NCI-H1694 treated with DMSO at 0.1 percent for 48 hours (cell line): ENCODE measurements around the gene COL15A1.

Experiments used
- DNase-seq: peaks from one replicate; lab custom pipeline; 2025; lab: John Stamatoyannopoulos, UW

The COL15A1 gene

DNA sequence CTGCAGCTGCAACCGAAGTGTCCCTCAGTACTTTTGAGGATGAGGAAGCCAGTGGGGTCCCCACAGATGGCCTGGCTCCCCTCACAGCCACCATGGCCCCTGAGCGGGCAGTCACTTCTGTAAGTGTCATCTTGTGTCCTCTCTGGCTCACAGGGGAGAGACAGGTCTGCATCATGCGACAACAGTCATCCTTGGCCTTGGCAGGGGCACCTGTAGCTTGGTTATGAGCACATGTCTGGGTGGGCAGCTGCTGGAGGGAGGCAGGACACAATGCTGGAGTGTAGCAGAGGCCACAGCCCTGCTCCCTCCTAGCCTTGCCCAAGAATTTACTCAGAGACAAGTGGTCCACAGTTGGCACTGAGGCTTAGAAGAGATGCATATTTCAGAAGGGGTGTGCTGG lies 71.7 kb downstream of the COL15A1 start:
- no peak for DNase-seq

DNA sequence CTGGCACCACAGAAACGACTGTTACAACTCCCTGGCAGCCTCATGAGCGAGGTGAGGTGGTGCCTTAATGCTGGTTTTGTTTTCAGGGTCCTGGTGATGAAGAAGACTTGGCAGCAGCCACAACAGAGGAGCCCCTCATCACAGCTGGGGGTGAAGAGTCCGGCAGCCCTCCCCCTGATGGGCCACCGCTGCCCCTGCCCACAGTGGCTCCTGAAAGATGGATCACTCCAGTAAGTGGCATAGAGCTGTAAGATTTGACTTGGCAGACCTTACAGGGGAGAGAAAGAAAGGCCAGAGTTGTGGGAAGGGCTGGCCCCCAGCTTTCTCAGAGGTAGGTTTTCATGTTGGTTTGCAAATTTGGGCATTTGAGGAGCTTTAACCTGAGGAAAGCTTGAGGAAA lies 72.2 kb downstream of the COL15A1 start:
- no peak for DNase-seq

GRCh38 chr9:99016681-99017387 lies 73.1 kb downstream of the COL15A1 start:
- no peak for DNase-seq

GRCh38 chr9:99018653-99019052 lies 74.9 kb downstream of the COL15A1 start:
- DNase-seq: no peak

- no peak for DNase-seq
These were observed 76.0 kb downstream of the COL15A1 start for GRCh38 chr9:99019510-99020331.

GRCh38 chr9:99020786-99021436 lies 77.2 kb downstream of the COL15A1 start:
- DNase-seq: no peak

DNA sequence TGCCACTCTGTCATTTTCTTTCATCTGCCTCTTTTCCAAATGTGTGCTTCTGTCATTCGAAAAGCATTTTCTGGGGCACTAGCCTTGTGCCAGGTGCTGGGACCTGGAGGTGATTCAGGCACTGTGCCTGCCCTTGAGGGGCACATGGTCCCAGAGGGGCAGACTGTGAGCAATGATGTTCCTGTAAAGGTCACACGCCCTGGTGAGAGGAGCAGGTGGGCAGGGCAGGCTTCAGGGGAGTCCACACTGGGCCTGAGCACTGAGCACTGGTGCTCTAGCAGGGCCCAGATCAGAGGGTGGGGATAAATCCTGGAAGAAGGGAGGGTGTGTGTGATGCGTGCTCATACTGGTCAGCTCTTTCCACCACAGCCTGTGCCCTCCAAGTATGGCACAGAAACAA lies 77.8 kb downstream of the COL15A1 start:
- DNase-seq: no peak

GRCh38 chr9:99023231-99023630 lies 79.5 kb downstream of the COL15A1 start:
- no peak for DNase-seq

DNA sequence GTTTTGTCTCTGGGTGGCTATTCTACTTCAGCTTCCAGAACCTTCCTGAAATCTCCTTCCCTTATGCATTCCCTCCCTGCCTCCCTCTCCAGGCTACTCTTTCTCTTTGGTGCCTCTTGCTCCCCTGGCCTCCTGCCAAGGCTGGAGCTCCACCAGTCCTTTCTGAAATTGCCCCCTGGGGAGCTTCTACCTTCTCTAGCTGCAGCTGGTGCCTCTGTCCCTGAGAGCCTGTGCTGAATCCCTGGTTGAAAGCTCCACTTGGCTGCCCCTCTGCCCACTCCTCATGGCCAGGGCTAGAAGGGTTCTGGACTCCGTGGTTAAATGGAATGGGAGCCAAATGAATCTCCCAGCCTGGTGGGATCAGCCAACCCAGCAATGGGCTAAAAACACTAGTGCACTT lies 80.1 kb downstream of the COL15A1 start:
- DNase-seq: peak; percentile 56

GRCh38 chr9:99024959-99025358 lies 81.3 kb downstream of the COL15A1 start:
- DNase-seq: no peak

DNA sequence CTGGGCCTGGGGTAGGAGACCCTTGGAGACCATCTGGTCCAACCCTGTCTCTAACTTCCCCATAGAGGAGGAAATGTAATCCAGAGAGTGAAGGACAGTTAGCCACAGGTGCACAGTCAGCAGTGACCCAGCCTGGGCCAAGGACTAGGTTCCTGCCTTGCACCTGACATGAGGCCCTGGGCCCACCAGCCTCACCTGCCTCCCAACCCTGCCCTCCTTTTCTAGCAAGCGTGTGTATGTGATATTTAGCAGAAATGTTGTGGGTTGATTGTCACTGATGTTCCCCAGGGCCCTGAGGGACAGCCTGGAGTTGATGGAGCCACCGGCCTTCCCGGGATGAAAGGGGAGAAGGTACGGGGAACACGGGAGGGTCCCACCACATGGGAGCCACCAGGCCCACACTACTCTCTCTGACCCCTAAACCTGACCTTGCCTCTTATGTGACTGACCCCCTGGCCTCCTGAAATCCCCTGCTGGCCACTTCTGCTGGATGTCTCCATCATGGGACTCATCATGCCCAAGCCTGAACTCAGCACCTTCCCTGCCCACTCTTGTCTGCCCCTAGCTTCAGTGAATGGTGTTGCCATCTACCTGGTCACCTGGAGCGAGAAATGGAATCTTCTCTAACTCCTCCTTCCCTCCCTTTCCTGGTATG lies 82.0 kb downstream of the COL15A1 start:
- no peak for DNase-seq

DNA sequence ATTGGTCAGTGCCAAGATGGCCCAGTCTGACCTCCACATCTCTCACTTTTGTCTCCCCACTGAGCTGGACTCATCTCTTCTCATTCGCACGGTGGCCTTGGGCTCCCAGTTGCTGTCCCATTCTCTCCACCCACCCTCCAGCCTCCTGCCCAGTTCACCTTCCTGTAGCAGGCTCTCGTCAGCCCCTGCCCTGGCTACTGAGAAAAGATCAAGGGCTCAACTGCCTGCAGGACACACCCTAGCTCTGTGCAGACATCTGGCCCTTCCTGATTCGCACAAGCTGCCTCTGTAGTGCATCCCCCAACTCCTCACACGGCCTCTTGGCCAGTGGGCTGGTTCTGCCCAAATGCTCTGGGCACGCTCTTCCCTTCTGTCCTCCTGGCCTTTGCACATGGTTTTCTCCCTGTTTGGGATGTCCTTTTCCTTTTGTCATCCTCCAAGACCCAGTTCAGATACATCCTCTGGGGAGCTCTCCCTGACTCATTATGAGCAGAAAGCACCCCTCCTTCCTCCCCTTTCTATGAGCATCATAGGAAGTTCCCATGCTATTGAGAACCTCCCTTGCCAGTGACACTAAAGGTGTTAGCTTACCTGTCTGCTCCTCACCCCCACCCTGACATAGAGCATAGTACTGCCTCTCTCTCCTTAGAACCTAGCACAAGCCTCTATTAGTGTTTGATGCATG lies 82.7 kb downstream of the COL15A1 start:
- no peak for DNase-seq

DNA sequence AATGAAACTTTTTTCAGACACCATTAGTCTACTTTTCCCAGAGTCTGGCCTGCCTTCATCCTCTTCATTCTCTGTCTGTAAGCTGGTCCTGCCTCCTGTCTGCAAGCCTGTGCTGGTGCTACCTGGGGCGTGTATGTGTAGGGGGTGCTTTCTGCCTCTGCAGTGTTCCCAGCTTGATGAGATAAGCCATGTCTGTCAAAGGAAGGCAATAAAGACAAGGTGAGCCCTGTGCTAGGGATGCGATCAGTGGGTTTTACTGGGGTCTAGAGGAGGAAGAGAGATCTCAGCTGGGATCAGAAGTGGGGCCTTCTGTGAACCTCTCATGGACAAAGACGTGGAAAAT lies 83.2 kb downstream of the COL15A1 start:
- DNase-seq: no peak

- no peak for DNase-seq
These were observed 83.7 kb downstream of the COL15A1 start for GRCh38 chr9:99027443-99027842.

GRCh38 chr9:99029083-99029645 lies 85.5 kb downstream of the COL15A1 start:
- no peak for DNase-seq

- DNase-seq: no peak
These were observed 86.4 kb downstream of the COL15A1 start for GRCh38 chr9:99030092-99030511.

GRCh38 chr9:99030610-99031109 lies 87.0 kb downstream of the COL15A1 start:
- DNase-seq: no peak

DNA sequence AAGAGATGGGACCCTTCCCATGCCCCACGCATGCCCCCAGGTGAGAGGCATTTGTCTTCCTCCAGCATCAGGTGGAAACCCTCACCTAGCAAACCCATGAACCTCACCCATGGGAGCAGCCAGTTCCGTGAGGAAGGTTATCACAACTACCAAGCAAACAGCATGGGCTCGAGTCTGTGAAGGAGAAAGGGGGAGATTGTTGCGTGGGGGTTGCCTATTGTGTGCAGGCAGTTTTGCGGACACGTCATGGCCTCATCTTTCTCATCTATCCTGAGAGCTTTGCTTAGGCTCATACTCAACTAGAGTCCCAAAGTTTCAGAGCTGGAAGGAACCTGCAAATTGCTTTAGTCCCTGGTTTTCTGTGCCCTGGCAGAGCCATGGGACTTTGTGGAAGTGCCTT lies 87.6 kb downstream of the COL15A1 start:
- no peak for DNase-seq

DNA sequence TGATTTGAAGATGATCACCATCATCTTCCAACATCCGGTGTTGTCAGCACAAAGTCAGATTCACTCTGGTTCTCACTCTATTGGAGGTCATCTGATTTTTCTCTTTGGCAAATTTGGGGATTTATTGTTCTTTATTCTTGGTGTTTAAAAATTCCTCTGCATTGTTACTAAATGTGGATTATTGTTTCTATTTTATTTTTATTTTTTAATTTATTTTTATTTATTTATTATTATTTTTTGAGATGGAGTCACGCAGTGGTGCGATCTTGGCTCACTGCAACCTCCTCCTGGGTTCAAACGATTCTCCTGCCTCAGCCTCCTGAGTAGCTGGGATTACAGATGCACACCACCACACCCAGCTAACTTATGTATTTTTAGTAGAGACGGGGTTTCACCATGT lies 88.3 kb downstream of the COL15A1 start:
- DNase-seq: no peak

DNA sequence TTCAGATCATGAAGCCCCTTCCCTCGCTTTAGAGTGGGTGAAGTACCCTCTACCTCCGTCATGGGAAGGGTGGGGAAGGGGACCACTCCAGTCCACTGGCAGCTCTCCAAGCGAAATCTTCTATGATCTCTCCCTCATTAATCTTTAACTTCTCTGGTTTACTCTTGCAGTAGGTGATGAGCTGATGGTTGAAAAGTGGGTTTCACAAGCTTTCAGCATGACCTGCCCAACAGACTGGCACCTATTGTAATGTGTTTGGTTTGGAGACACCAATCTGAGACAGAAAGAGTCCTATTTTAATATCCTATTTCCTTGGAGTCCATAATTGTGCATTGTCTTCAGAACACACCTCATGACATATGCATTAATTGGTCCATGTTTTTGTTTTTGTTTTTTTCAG lies 90.4 kb downstream of the COL15A1 start:
- DNase-seq: no peak

- no peak for DNase-seq
These were observed 91.6 kb downstream of the COL15A1 start for GRCh38 chr9:99035313-99035712.
